ENCODE measurements around the gene AHCYL1. TPM values are rescaled to one million over a fixed set of nuclear protein-coding genes. Genes with fewer than 3 reads are reported as not detected.

AHCYL1 gene
- total and polyA plus RNA-seq, 4 donors: 24.9 to 40.7 (median 30.3) TPM

DNA sequence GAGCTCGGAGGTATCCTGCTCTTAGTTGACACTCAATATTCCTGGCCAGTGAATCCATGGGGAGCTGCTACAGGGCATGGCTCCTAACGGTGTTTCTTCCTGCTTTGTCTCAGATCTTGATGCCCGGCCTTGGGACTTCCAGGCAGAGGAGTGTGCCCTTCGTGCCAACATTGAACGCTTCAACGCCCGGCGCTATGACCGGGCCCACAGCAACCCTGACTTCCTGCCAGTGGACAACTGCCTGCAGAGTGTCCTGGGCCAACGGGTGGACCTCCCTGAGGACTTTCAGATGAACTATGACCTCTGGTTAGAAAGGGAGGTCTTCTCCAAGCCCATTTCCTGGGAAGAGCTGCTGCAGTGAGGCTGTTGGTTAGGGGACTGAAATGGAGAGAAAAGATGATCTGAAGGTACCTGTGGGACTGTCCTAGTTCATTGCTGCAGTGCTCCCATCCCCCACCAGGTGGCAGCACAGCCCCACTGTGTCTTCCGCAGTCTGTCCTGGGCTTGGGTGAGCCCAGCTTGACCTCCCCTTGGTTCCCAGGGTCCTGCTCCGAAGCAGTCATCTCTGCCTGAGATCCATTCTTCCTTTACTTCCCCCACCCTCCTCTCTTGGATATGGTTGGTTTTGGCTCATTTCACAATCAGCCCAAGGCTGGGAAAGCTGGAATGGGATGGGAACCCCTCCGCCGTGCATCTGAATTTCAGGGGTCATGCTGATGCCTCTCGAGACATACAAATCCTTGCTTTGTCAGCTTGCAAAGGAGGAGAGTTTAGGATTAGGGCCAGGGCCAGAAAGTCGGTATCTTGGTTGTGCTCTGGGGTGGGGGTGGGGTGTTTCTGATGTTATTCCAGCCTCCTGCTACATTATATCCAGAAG is 69.2 kb downstream of the AHCYL1 start:
- Histone ChIP-seq H3K9ac (ENCODE audit: low read depth in 1 of 2, low read length in 2 of 2) (no peak overlapping the region), H3K27ac (ENCODE audit: low read depth in 1 of 2, low read length in 2 of 2) (no peak overlapping the region), H3K36me3 (ENCODE audit: control insufficient read depth in 4 of 4, insufficient read depth in 3 of 4, low read depth in 1 of 4, low read length in 3 of 4) (peaks cover 16 to 83% (median 65%) of the 10 kb centered on the region in 4 donors), H3K27me3 (ENCODE audit: control insufficient read depth in 4 of 4, insufficient read depth in 4 of 4, low read length in 3 of 4) (no peaks in the 10 kb centered on the region), H3K9me3 (ENCODE audit: control insufficient read depth in 4 of 4, low read length in 3 of 4) (no peaks in the 10 kb centered on the region), H3K4me3 (ENCODE audit: low read depth in 1 of 3, low read length in 3 of 3) (no peak overlapping the region), H3K4me1 (ENCODE audit: control insufficient read depth in 4 of 4, insufficient read depth in 4 of 4, low read length in 3 of 4) (peaks cover 0 to 3% (median 0%) of the 10 kb centered on the region in 4 donors)
- 56% methylated on average over 16 of the region's 16 CpGs for WGBS
- TF ChIP-seq, protein P1, sequence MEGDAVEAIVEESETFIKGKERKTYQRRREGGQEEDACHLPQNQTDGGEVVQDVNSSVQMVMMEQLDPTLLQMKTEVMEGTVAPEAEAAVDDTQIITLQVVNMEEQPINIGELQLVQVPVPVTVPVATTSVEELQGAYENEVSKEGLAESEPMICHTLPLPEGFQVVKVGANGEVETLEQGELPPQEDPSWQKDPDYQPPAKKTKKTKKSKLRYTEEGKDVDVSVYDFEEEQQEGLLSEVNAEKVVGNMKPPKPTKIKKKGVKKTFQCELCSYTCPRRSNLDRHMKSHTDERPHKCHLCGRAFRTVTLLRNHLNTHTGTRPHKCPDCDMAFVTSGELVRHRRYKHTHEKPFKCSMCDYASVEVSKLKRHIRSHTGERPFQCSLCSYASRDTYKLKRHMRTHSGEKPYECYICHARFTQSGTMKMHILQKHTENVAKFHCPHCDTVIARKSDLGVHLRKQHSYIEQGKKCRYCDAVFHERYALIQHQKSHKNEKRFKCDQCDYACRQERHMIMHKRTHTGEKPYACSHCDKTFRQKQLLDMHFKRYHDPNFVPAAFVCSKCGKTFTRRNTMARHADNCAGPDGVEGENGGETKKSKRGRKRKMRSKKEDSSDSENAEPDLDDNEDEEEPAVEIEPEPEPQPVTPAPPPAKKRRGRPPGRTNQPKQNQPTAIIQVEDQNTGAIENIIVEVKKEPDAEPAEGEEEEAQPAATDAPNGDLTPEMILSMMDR (IDR thresholded peaks at IDR 0.05; ENCODE audit: low read depth, low read length, missing input control): peak; percentile 92
- TF ChIP-seq NR2F2 (IDR thresholded peaks at IDR 0.05) (no peak), RAD21 (IDR thresholded peaks at IDR 0.05) (peak; percentile 84 to 92)
- DNase-seq (ENCODE audit: low spot score): peak; percentile 85

DNA sequence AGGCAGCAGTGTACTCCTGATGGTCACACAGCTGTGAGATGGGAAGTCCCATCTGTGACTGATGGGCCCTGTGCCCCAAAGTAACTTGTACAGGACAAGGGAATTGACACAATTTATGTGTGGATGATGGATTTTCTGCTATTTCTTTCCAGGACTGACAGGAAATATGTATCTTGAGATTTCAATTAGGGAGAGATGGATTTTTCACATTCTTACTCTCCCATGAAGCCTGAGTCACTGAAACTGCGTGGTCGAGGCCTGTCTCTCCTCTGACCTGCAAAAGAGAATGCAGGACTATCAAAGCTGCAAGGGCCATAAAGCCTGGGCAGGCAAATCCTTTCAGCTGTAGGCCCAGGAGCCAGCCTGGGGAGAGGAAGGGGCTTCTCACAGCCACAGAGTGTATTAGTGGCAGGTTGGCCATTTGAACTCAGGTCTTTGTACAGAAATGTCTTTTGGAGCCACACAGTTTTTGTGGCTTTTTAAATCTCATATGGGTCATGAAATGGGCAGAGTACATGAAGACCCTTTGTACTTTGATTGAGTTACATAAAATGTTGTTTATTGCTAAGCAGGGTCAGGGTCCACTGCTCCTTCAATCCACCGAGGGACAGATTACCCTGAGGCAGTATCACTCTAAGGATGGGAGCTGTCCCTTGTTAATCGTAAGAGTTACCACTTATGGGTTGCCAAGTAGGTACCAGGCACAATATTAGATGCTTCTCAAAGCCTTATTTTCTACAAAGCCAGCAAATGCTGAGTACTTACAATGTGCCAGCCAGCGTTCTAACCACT is 71.1 kb downstream of the AHCYL1 start:
- H3K27me3 ChIP-seq (ENCODE audit: control insufficient read depth in 4 of 4, insufficient read depth in 4 of 4, low read length in 3 of 4): no peaks in the 10 kb centered on the region
- no peaks in the 10 kb centered on the region for H3K9me3 ChIP-seq (ENCODE audit: control insufficient read depth in 4 of 4, low read length in 3 of 4)
- TF ChIP-seq RAD21 (IDR thresholded peaks at IDR 0.05) (no peak), HNF4G (IDR thresholded peaks at IDR 0.05) (no peak), EGR1 (IDR thresholded peaks at IDR 0.05; ENCODE audit: low read depth in 2 of 2) (no peak), HNF4A (conservative IDR thresholded peaks at IDR 0.05) (no peak), FOXA1 (IDR thresholded peaks at IDR 0.05) (no peak), GABPA (IDR thresholded peaks at IDR 0.05 in 1 of 2, conservative IDR thresholded peaks at IDR 0.05 in 1 of 2) (no peak), FOXA2 (IDR thresholded peaks at IDR 0.05) (no peak), SP1 (IDR thresholded peaks at IDR 0.05) (no peak), RXRA (IDR thresholded peaks at IDR 0.05) (no peak)
- TF ChIP-seq, protein P2, sequence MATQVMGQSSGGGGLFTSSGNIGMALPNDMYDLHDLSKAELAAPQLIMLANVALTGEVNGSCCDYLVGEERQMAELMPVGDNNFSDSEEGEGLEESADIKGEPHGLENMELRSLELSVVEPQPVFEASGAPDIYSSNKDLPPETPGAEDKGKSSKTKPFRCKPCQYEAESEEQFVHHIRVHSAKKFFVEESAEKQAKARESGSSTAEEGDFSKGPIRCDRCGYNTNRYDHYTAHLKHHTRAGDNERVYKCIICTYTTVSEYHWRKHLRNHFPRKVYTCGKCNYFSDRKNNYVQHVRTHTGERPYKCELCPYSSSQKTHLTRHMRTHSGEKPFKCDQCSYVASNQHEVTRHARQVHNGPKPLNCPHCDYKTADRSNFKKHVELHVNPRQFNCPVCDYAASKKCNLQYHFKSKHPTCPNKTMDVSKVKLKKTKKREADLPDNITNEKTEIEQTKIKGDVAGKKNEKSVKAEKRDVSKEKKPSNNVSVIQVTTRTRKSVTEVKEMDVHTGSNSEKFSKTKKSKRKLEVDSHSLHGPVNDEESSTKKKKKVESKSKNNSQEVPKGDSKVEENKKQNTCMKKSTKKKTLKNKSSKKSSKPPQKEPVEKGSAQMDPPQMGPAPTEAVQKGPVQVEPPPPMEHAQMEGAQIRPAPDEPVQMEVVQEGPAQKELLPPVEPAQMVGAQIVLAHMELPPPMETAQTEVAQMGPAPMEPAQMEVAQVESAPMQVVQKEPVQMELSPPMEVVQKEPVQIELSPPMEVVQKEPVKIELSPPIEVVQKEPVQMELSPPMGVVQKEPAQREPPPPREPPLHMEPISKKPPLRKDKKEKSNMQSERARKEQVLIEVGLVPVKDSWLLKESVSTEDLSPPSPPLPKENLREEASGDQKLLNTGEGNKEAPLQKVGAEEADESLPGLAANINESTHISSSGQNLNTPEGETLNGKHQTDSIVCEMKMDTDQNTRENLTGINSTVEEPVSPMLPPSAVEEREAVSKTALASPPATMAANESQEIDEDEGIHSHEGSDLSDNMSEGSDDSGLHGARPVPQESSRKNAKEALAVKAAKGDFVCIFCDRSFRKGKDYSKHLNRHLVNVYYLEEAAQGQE (IDR thresholded peaks at IDR 0.05): no peak
- TF ChIP-seq, protein P3, sequence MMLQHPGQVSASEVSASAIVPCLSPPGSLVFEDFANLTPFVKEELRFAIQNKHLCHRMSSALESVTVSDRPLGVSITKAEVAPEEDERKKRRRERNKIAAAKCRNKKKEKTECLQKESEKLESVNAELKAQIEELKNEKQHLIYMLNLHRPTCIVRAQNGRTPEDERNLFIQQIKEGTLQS (IDR thresholded peaks at IDR 0.05): no peak
- TF ChIP-seq, protein P1 (IDR thresholded peaks at IDR 0.05; ENCODE audit: low read depth, low read length, missing input control): no peak
- TF ChIP-seq, protein P4, sequence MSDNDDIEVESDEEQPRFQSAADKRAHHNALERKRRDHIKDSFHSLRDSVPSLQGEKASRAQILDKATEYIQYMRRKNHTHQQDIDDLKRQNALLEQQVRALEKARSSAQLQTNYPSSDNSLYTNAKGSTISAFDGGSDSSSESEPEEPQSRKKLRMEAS (IDR thresholded peaks at IDR 0.05): no peak
- H3K9ac ChIP-seq (ENCODE audit: low read depth in 1 of 2, low read length in 2 of 2): no peak overlapping the region
- no peak for DNase-seq (ENCODE audit: low spot score)
- no peak overlapping the region for H3K27ac ChIP-seq (ENCODE audit: low read depth in 1 of 2, low read length in 2 of 2)
- H3K4me1 ChIP-seq (ENCODE audit: control insufficient read depth in 4 of 4, insufficient read depth in 4 of 4, low read length in 3 of 4): peaks cover 0 to 3% (median 0%) of the 10 kb centered on the region in 4 donors
- WGBS: 78% methylated on average over 5 of the region's 5 CpGs
- H3K36me3 ChIP-seq (ENCODE audit: control insufficient read depth in 4 of 4, insufficient read depth in 3 of 4, low read depth in 1 of 4, low read length in 3 of 4): peaks cover 15 to 64% (median 52%) of the 10 kb centered on the region in 4 donors
- H3K4me3 ChIP-seq (ENCODE audit: low read depth in 1 of 3, low read length in 3 of 3): no peak overlapping the region
